B cell (primary cell): ENCODE measurements around the gene SPHK2.

Experiments used
- EZH2 ChIP-seq: IDR thresholded peaks from 2 replicates; pipeline ENCODE4 v1.6.1; 2012; ENCODE audit warnings: borderline replicate concordance, low read depth, mild to moderate bottlenecking, moderate library complexity, low read length; ENCODE audit not compliant: insufficient read depth, poor library complexity, severe bottlenecking
- TF ChIP-seq, protein P1 (sequence below): fragments of 200-600 bp; IDR thresholded peaks from one replicate; pipeline ENCODE4 v1.8.0; 2022; ENCODE audit warnings: antibody characterized with exemption, mild to moderate bottlenecking

DNA sequence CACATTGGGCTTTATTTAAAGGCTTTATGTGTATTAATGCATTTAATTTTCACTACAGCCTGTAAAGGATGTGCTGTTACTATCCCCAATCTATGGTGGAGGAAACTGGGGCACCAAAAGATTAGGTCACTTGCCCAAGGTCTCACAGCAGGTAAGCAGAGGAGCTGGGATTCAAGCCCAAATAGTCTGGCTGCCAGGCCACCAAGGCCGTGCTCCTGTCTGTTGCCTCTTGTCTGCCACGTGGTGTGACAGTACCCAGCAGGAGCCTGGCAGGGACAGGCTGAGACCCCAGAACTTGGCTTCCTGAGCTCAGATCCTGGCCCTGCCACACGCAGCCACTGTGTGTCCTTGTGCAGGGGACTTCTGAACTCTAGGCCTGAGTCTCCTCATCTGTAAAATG is 49.0 kb downstream of the SPHK2 start:
- TF ChIP-seq, protein P1, sequence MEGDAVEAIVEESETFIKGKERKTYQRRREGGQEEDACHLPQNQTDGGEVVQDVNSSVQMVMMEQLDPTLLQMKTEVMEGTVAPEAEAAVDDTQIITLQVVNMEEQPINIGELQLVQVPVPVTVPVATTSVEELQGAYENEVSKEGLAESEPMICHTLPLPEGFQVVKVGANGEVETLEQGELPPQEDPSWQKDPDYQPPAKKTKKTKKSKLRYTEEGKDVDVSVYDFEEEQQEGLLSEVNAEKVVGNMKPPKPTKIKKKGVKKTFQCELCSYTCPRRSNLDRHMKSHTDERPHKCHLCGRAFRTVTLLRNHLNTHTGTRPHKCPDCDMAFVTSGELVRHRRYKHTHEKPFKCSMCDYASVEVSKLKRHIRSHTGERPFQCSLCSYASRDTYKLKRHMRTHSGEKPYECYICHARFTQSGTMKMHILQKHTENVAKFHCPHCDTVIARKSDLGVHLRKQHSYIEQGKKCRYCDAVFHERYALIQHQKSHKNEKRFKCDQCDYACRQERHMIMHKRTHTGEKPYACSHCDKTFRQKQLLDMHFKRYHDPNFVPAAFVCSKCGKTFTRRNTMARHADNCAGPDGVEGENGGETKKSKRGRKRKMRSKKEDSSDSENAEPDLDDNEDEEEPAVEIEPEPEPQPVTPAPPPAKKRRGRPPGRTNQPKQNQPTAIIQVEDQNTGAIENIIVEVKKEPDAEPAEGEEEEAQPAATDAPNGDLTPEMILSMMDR = no peak
- no peak for TF ChIP-seq EZH2
